Superior temporal gyrus (tissue), 1 donor: ENCODE data around the gene CHST11.

Source experiments
- DNase-seq: peaks from one replicate; pipeline ENCODE4 v3.0.0-alpha.2; 2016; ENCODE audit errors: extremely low spot score

CHST11 gene

DNA sequence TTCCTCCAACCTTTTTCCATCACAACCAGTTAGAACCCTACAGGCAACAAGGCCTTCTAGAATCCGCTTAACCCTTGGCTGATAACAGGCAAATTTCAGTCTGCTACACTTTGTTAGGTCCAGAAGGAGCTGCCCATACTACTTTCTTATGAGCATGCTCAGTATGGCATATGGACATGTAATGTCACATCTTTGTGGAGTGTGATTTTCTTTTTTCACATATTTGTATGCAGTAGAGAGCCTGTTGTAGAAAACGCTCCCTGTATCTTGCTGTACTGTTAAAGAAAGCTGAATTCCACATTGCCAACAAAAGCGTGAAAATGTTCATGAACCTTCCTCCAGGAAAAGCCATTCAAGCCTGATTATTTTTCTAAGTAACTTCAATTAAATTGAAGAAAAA, 304.9 kb downstream of the CHST11 start:
- DNase-seq: no peak

GRCh38 chr12:104763168-104763805, 306.5 kb downstream of the CHST11 start:
- no peak for DNase-seq

- no peak for DNase-seq
These were observed 307.7 kb downstream of the CHST11 start for GRCh38 chr12:104764225-104765091.

DNA sequence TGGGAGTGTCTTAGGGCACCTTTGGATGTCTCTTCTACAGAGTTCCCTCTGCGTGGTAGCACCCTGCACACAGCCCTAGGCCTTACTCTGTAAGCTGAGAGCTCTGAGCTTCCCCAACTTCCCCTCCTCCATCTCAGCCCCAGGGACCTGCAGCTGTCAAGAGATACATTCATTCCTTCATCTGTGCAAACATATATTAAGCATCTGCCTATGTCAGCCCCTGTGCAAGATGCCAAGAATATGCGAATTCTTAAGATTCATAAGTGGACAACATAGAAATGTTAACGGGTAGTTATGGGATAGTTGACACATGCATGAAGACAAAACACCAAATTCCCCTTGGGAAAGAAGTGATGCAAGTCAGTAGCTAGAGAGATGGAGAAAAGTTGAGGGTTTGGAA, 310.5 kb downstream of the CHST11 start:
- DNase-seq: no peak

- no peak for DNase-seq
These were observed 311.3 kb downstream of the CHST11 start for GRCh38 chr12:104768033-104768432.

- DNase-seq: no peak
These were observed 312.4 kb downstream of the CHST11 start for GRCh38 chr12:104769144-104769561.

GRCh38 chr12:104772336-104772735, 315.6 kb downstream of the CHST11 start:
- no peak for DNase-seq

DNA sequence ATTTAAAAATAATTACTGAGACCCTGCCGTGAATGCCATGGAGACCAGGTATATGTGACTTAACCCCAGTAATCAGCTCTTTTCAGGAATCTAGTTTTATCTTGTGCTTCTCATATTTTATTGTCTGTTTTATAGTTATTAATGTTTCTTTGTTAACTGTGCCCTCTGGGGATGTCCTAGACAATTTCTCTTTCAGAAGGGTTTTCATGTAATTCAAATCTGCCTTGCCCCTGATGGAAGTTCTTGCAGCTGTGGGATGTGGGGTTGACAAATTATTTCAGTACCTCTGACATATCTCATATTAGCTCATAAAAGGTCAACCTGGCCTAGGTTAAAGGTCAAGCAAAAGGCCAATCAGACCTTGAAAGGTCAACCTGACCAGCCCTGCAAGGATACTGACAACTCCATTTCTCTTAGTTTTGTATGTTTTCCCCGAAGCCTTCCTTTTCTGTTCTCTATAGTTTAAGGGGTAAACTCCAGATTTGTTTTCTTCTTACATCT, 319.0 kb downstream of the CHST11 start:
- no peak for DNase-seq

DNA sequence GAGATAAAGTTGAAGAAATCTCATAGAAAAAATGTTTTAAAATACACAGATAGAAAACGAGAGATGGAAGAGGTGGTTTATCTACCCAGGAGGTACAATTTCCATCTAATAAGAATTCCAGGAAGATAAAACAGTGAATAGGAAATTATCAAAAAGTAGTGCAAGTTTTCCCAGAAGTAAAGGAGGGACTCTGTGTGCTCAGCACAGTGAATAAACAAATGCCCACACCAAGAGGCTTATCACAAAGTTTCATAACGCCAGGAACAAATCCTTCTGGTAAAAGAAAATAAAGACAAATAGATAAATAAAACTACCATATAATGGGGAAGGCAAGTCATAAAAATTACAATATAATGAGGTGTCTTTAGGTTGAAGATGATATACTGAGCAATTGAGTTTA, 322.4 kb downstream of the CHST11 start:
- DNase-seq: no peak

- no peak for DNase-seq
These were observed 325.5 kb downstream of the CHST11 start for GRCh38 chr12:104782296-104782695.

GRCh38 chr12:104784592-104784991, 327.8 kb downstream of the CHST11 start:
- DNase-seq: no peak

DNA sequence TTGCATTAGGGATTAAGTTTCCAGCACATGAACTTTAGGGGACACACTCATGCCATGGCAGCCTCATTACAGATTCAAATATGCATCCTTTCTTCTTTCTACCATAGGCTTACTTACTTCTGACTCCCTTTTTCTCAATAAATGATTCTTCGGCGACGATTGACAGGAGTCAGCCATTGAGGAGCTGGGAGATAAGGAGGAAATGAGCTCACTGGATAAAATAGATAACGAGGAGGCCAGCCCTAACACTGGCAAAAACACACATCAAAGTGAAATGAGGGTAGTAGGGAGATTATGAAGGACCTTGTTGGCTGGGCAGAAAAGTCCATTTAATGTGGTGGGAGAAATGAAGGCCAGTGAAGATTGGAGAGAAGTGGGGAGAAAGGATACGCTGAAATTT, 329.1 kb downstream of the CHST11 start:
- no peak for DNase-seq

DNA sequence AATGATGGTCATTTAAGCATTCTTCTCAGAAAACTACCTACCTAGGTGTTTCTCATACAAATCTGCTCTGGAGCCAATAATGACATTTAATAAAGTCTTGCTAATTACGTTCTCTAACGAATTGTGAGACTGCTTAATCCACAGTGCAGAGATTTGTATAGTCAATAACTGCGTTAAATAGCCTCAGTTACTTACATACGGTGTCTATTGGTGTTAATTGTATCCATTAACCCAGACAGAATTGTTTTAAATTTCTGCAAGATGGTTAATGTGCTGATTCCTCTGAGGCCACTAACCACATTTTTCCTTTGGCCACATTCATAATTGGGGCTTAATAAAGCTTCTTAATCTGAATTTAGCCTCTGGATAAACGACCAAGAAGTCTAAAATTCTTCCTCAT, 329.6 kb downstream of the CHST11 start:
- DNase-seq: no peak

- DNase-seq: no peak
These were observed 332.1 kb downstream of the CHST11 start for GRCh38 chr12:104788840-104789271.

- no peak for DNase-seq
These were observed 333.8 kb downstream of the CHST11 start for GRCh38 chr12:104790296-104791125.

DNA sequence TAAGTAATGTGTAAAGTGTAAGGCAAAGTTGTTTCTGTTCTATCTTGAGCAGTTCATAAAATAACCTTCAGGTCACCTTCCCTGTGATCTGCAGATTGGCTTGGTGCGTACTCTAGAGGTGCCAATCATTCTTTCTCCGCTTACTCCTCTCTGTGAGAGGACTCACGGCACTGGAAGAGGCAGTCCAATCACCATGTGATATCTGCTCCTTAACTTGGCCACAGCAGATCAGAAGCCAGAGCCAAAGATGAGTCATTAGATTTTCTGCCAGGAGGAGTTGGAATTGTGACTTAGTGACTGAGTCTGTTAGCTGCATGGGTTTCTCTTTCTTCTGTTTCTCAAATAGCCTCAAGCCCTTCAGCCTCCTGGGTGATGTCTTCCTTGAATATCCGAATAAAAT, 335.8 kb downstream of the CHST11 start:
- no peak for DNase-seq

DNA sequence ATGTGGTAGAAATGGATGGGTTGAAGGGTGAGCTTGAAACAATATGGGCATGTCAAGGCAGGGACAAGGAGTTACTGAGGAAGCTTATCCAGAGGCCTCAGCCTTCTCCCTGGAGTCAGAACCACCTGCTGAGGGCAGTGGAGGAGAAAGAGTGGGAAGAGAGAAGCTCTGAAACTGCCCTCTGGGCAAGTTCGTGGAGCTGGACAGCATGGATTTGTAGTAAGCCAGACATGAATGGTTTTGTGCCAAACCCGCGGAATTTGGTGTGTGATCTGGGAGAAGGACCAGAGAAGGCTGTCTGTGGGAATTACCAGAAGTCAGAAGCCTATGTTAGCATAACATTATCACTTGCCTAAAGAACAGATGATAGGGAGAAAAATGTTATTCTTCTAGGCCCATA, 336.5 kb downstream of the CHST11 start:
- no peak for DNase-seq

- DNase-seq: no peak
These were observed 337.2 kb downstream of the CHST11 start for GRCh38 chr12:104793968-104794367.

DNA sequence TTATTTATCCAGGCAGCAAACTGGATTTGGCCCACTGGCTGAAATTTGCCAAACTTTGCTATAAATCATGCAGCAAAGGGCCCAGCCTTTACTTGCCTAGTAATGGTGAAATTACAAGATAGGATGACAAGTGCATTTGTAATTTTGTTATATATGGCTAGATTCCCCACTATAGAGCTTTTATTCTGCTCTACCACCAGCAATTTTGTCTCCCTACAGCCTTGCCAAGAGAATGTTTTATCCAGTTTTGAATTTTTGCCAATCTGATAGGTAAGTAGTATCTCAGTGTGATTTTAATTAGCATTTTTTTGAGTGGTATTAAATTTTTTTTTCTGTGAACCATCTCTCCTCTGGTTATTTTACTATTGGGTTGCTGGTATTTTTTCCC, 339.7 kb downstream of the CHST11 start:
- DNase-seq: no peak

DNA sequence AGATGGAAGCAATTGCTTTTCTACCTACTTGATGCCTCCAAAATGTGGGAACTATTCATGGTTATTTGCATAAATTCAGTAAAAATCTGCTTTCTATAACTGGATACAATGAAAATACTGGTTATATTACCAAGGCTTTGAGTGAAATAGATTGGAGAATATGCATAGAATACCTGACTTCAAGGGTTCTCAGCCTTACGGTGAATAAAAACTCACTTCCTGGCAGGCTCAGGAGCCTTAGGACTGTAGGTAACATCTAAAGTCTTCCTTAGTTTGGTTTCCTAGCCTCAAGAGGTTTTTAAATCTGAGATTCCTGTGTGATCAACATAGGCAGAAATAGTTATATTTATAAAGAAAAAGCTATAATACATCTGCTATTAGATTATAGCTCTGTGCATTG, 342.7 kb downstream of the CHST11 start:
- DNase-seq: no peak

- DNase-seq: no peak
These were observed 344.3 kb downstream of the CHST11 start for GRCh38 chr12:104801005-104801404.

GRCh38 chr12:104801427-104801826, 344.7 kb downstream of the CHST11 start:
- DNase-seq: no peak
